HG03066 (cell line): ENCODE measurements around the gene LYZL6.
"Not testable (repeated sequence)": the region's sequence is repeated elsewhere in the genome, so short reads cannot be mapped to it uniquely, and the experiment has no call there.

Experiments
- ATAC-seq: cut with Tn5 transposase; IDR thresholded peaks from one replicate; pipeline ENCODE4 v1.9.1; 2021; ENCODE audit warnings: low read depth; ENCODE audit not compliant: unreplicated experiment

LYZL6 gene

GRCh38 chr17:35912339-35912912 is 31.1 kb downstream of the LYZL6 start:
- ATAC-seq, result no peak

- no peak for ATAC-seq
These were observed 34.1 kb downstream of the LYZL6 start for GRCh38 chr17:35909408-35909807.

GRCh38 chr17:35907691-35908090 is 35.8 kb downstream of the LYZL6 start:
- ATAC-seq, result no peak

GRCh38 chr17:35906926-35907637 is 36.4 kb downstream of the LYZL6 start:
- no peak for ATAC-seq

- ATAC-seq, result no peak
These were observed 37.2 kb downstream of the LYZL6 start for GRCh38 chr17:35906191-35906925.

GRCh38 chr17:35903451-35903850 is 40.1 kb downstream of the LYZL6 start:
- no peak for ATAC-seq

GRCh38 chr17:35901631-35902175 is 41.8 kb downstream of the LYZL6 start:
- no peak for ATAC-seq

- no peak for ATAC-seq
These were observed 42.6 kb downstream of the LYZL6 start for GRCh38 chr17:35900708-35901480.

- ATAC-seq, result no peak
These were observed 43.2 kb downstream of the LYZL6 start for GRCh38 chr17:35900280-35900679.

- no peak for ATAC-seq
These were observed 45.0 kb downstream of the LYZL6 start for GRCh38 chr17:35898283-35899070.

GRCh38 chr17:35897772-35898171 is 45.7 kb downstream of the LYZL6 start:
- ATAC-seq, result not testable (repeated sequence)

- peak; percentile 60 for ATAC-seq
These were observed 47.6 kb downstream of the LYZL6 start for GRCh38 chr17:35895636-35896587.

- no peak for ATAC-seq
These were observed 49.3 kb downstream of the LYZL6 start for GRCh38 chr17:35894206-35894605.

GRCh38 chr17:35893751-35894150 is 49.8 kb downstream of the LYZL6 start:
- no peak for ATAC-seq

- no peak for ATAC-seq
These were observed 51.1 kb downstream of the LYZL6 start for GRCh38 chr17:35892091-35893035.

GRCh38 chr17:35891269-35891668 is 52.2 kb downstream of the LYZL6 start:
- no peak for ATAC-seq

GRCh38 chr17:35890774-35891155 is 52.7 kb downstream of the LYZL6 start:
- ATAC-seq, result peak; percentile 61
